GM19023 (cell line): Measurements from ENCODE around the gene CNBD2.
"Not testable (repeated sequence)": the region's sequence is repeated elsewhere in the genome, so short reads cannot be mapped to it uniquely, and the experiment has no call there.

Source experiments
- ATAC-seq: cut with Tn5 transposase; IDR thresholded peaks from one replicate; pipeline ENCODE4 v1.9.1; 2021; ENCODE audit warnings: mild to moderate bottlenecking, moderate library complexity; ENCODE audit not compliant: unreplicated experiment

Gene CNBD2

DNA sequence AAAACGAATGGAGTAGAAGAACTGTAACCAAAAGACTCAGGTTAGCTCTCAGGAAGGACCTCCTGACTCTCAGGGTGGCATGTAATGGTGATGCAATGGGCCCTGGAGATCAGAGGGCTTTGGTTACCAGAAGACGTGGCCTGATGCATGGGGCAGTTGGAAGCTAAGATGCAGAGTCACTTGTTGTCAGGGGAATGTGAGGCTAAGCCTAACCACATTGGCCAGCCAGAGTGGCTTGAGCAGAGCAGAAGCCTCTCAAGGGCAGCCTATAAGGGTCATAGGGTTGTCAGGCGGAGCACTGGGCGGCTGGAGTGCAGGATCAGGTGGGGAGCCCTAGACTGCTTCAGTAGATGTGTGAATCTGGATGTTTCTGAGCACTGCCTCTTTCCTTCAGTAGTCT lies 5.9 kb downstream of the CNBD2 start:
- ATAC-seq, result no peak

DNA sequence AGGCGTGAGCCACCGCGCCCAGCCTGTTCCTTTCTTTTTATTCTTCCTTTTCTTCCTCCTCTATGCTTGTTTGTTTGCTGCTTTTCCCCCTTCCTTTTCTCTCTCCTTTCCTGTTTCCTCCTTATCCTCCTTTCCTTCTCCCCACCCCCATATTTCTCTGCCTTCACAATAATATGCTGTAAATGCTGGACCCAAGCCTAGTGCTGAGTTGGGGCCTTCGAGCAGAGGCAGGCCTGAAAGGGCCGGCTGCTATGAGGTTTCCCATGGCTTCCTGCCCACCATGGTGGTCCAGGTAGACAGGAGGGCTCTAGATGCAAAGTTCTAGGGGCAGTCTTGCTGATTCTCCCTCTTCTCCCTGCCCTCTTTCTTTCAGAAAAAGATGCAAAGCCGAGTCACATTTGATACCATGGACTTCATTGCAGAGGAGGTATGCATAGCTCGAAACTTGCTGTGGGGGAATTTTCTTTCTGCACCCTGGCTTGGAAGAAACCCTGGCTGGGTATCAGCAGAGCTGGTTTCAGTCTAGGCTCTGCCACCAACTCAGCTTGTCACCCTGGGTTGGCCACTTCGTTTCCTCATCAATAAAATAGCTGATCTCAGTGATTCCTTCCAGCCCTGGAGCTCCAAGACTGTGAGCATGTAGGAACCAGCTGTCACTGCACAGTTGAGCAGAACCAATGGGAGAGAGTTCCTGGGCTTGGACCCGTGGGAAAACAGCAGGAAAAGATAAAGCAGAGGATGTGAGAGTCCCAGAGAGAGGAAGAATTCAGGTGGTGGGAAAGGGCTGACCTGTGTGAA lies 7.4 kb downstream of the CNBD2 start:
- no peak for ATAC-seq

DNA sequence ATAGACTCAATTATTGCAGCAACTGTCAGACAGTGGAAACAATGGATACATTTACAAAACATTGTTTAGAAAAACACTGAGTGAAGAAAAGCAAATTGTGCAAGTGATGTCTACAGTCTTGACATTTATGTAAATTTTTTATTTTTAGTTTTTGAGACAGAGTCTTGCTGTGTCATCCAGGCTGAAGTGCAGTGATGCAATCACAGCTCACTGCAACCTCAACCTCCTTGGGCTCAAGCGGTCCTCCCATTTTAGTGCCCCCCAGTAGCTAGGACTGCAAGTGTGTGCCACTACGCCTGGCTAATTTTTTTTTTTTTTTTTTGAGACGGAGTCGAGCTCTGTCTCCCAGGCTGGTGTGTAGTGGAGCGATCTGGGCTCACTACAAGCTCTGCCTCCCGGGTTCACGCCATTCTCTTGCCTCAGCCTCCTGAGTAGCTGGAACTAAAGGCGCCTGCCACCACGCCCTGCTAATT lies 9.7 kb downstream of the CNBD2 start:
- no peak for ATAC-seq

- no peak for ATAC-seq
Observed at GRCh38 chr20:35979544-35979943, 11.2 kb downstream of the CNBD2 start.

DNA sequence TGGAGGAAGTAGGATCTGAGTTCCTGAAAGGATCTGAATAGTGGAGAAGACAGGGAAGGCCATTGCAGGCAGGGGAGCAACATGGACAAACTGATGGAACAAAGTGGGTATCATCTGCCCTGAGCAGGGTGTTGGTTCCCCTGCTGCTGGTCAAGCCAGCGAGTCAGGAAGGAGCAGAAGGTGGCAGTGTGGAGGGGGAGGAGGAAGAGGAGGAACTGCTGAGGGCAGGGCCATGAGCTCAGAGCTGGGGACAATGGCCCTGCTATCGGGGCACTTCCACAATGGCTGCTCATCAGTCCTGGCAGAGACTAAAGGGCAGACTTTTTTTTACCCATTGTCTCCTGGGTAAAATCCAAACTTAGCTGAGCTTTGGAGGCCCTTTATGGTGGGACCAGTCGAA lies 13.6 kb downstream of the CNBD2 start:
- no peak for ATAC-seq

GRCh38 chr20:35984382-35984781 lies 16.0 kb downstream of the CNBD2 start:
- ATAC-seq, result no peak

DNA sequence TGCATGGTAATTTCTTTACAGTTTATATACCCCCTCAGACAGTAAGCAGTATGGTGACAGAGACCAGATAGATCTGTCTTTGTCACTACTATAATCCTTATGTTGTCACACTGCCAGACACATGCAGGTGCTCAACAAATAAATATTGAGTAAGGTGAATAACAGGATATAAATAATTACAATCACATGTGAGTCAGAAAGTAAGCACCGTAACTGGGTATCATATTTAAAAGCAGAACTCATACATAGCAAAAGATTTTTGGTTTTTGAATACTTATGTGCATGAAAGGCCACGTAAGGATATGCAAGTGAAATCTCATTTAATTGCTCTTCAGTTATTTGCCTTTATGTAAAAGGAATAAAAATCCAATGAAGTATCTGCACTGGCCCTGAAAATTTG lies 17.4 kb downstream of the CNBD2 start:
- ATAC-seq, result no peak

GRCh38 chr20:35988910-35989463 lies 20.6 kb downstream of the CNBD2 start:
- no peak for ATAC-seq

DNA sequence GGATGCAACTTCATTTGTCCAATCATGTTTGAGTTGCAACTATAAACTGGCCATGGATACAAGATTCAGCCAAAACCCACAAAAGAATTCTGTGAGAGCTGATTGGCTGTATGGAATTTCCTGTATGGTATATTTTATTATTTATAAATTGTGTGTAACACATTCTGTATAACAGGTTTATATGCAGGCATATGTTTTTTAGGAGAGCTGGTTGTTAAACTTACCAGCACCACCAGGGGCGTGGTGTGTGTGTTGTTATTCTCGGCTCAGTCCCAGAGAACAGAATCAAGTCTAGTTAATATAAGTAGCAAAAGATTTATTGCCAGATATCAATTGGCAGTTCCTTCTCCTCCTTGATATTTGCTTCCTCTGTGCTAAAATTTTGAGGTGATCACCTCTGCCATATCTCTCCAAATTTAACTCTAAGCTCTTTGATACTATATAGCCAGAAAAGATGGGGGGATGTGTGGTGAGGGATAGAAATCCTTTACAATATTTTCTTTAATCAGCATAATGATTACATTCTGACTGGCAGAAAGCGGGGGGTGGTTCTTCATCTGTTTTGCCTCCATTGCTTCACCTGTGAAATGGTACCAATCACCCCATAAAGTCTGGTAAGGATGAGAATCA lies 22.9 kb downstream of the CNBD2 start:
- no peak for ATAC-seq

- ATAC-seq, result no peak
Observed at GRCh38 chr20:35992713-35993335, 24.4 kb downstream of the CNBD2 start.

- ATAC-seq, result no peak
Observed at GRCh38 chr20:35994994-35995453, 26.6 kb downstream of the CNBD2 start.

GRCh38 chr20:35996492-35996891 lies 28.1 kb downstream of the CNBD2 start:
- ATAC-seq, result not testable (repeated sequence)

DNA sequence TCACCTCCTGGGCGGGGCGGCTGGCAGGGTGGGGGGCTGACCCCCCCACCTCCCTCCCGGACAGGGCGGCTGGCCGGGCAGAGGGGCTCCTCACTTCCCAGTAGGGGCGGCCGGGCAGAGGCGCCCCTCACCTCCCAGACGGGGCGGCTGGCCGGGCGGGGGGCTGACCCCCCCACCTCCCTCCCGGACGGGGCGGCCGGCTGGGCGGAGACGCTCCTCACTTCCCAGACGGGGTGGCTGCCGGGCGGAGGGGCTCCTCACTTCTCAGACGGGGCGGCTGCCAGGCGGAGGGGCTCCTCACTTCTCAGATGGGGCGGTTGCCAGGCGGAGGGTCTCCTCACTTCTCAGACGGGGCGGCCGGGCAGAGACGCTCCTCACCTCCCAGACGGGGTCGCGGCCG lies 32.9 kb downstream of the CNBD2 start:
- ATAC-seq, result not testable (repeated sequence)

GRCh38 chr20:36002855-36003254 lies 34.5 kb downstream of the CNBD2 start:
- no peak for ATAC-seq

- no peak for ATAC-seq
Observed at GRCh38 chr20:36004045-36004444, 35.7 kb downstream of the CNBD2 start.

DNA sequence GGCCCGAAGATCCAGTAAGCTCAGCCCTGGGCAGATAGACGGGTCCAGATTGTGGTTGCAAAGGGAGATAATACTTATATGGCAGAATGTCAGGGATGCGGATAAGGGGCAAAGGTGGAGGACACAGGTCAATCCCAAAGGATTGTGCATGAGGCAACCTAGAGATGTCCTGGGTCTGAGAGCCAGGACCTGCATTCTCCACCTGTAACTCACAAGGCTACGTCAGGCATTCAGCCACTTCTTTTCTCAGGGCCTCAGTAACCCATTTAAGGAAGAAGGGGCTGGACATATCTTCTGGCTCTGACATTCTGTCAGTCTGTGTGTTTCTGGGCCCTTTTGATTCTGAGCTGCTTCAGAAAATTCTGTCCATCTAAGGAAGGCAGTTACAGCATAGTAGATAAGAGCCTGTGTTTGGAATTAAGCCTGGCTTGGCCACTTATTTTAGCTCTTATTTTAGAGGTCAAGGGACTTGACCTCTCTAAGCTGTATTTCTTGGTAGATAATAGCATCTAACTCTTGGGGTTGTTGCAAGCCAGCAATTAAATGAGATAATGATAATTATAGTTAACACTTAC lies 40.2 kb downstream of the CNBD2 start:
- no peak for ATAC-seq

- no peak for ATAC-seq
Observed at GRCh38 chr20:36010076-36010475, 41.7 kb downstream of the CNBD2 start.

- ATAC-seq, result no peak
Observed at GRCh38 chr20:36010825-36011224, 42.4 kb downstream of the CNBD2 start.

DNA sequence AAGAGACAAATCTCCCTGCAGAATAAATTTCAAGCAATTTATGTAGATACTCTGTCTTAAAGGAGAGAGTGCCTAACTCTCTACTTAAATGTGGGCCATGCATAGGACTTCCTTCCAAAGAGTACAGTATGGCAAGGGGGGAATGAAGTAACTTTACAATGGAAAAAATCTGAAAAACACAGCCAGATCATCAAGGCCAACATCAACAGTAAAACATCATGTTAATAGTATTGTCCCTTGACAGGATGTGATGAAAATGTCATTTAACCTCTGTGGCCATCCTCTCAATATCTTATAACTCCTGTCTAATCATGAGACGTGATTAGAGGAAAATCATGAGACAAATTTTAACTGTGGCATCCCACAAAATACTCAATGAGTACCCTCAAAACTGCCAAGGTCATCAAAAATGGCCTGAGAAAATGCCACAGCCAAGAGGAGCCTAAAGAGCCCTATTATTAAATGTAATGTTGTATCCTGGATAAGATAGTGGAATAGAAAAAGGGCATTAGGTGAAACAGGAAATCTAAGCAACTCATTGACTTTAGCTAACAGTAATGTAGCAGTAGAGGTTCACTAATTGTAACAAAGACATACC lies 47.5 kb downstream of the CNBD2 start:
- no peak for ATAC-seq

- no peak for ATAC-seq
Observed at GRCh38 chr20:36017048-36017951, 48.9 kb downstream of the CNBD2 start.
